ENCODE measurements around the gene RGS7. TPM values are rescaled to one million over a fixed set of nuclear protein-coding genes. Genes with fewer than 3 reads are reported as not detected.
"Not testable (repeated sequence)": the region's sequence is repeated elsewhere in the genome, so short reads cannot be mapped to it uniquely, and the experiment has no call there.

Gene RGS7
- total and polyA plus RNA-seq, 2 experiments from 2014 or later, result 0.32 to 1.7 TPM

GRCh38 chr1:240768979-240769378 is 588.0 kb downstream of the RGS7 start:
- Histone ChIP-seq H3K27ac (no peak overlapping the region), H3K9ac (no peak overlapping the region), H4K20me1 (ENCODE audit: insufficient read depth) (no peaks in the 10 kb centered on the region), H3K79me2 (ENCODE audit: insufficient read depth) (no peaks in the 10 kb centered on the region), H3F3A (ENCODE audit: insufficient read depth) (peaks cover 14% of the 10 kb centered on the region), H3K4me1 (ENCODE audit: insufficient read depth) (peaks cover 25% of the 10 kb centered on the region), H2AFZ (no peak overlapping the region), H3K9me3 (ENCODE audit: low read depth) (no peaks in the 10 kb centered on the region), H3K4me3 (no peak overlapping the region), H3K36me3 (ENCODE audit: low read depth) (no peaks in the 10 kb centered on the region), H3K4me2 (ENCODE audit: unreplicated experiment) (no peak overlapping the region), H3K9me2 (ENCODE audit: insufficient read depth) (0 out of 2 replicates have a peak, but pooled peaks cover 4% of the 10 kb centered on the region), H3K27me3 (replicated peaks; ENCODE audit: insufficient read depth) (no peaks in the 10 kb centered on the region)
- WGBS, 2 experiments (ENCODE audit: low coverage in 1 of 2, low lambda C conversion rate in 2 of 2, missing lambda C conversion rate in 2 of 2), result 81 to 89% methylated on average over 4 of the region's 4 CpGs
- TF ChIP-seq EZH2phosphoT487 (IDR thresholded peaks at IDR 0.05; ENCODE audit: insufficient read depth, low read depth), result no peak
- TF ChIP-seq EZH2 (IDR thresholded peaks at IDR 0.05; ENCODE audit: insufficient read depth, poor library complexity, severe bottlenecking), result no peak
- DNase-seq, result no peak
- in situ Hi-C loops (cut with MboI), result no loop called here

- peak; percentile 56 for DNase-seq
- H3K9me3 ChIP-seq (ENCODE audit: low read depth), result no peaks in the 10 kb centered on the region
- H3K27ac ChIP-seq, result peak overlapping the region; percentile 64
- H3K9me2 ChIP-seq (ENCODE audit: insufficient read depth), result 0 out of 2 replicates have a peak, but pooled peaks cover 4% of the 10 kb centered on the region
- no peaks in the 10 kb centered on the region for H3K27me3 ChIP-seq (replicated peaks; ENCODE audit: insufficient read depth)
- in situ Hi-C loops (cut with MboI), result no loop called here
- no peak overlapping the region for H3K9ac ChIP-seq
- peaks cover 14% of the 10 kb centered on the region for H3F3A ChIP-seq (ENCODE audit: insufficient read depth)
- TF ChIP-seq EZH2 (IDR thresholded peaks at IDR 0.05; ENCODE audit: insufficient read depth, poor library complexity, severe bottlenecking), result no peak
- no peak for TF ChIP-seq EZH2phosphoT487 (IDR thresholded peaks at IDR 0.05; ENCODE audit: insufficient read depth, low read depth)
- H4K20me1 ChIP-seq (ENCODE audit: insufficient read depth), result no peaks in the 10 kb centered on the region
- H3K4me2 ChIP-seq (ENCODE audit: unreplicated experiment), result no peak overlapping the region
- H3K4me3 ChIP-seq, result no peak overlapping the region
- H2AFZ ChIP-seq, result no peak overlapping the region
- no peaks in the 10 kb centered on the region for H3K79me2 ChIP-seq (ENCODE audit: insufficient read depth)
- H3K4me1 ChIP-seq (ENCODE audit: insufficient read depth), result peaks cover 25% of the 10 kb centered on the region
- no peaks in the 10 kb centered on the region for H3K36me3 ChIP-seq (ENCODE audit: low read depth)
Observed at GRCh38 chr1:240766831-240767230, 590.2 kb downstream of the RGS7 start.

GRCh38 chr1:240765732-240766363 is 591.2 kb downstream of the RGS7 start:
- H3K4me2 ChIP-seq (ENCODE audit: unreplicated experiment), result no peak overlapping the region

GRCh38 chr1:240763771-240764170 is 593.2 kb downstream of the RGS7 start:
- DNase-seq, result no peak
- H3K4me1 ChIP-seq (ENCODE audit: insufficient read depth), result peaks cover 25% of the 10 kb centered on the region
- H4K20me1 ChIP-seq (ENCODE audit: insufficient read depth), result no peaks in the 10 kb centered on the region
- no peaks in the 10 kb centered on the region for H3K79me2 ChIP-seq (ENCODE audit: insufficient read depth)
- in situ Hi-C loops (cut with MboI), result no loop called here
- no peaks in the 10 kb centered on the region for H3K36me3 ChIP-seq (ENCODE audit: low read depth)
- H2AFZ ChIP-seq, result no peak overlapping the region
- 87 to 92% methylated on average over 12 of the region's 12 CpGs for WGBS, 2 experiments (ENCODE audit: low coverage in 1 of 2, low lambda C conversion rate in 2 of 2, missing lambda C conversion rate in 2 of 2)
- H3K4me2 ChIP-seq (ENCODE audit: unreplicated experiment), result no peak overlapping the region
- TF ChIP-seq EZH2 (IDR thresholded peaks at IDR 0.05; ENCODE audit: insufficient read depth, poor library complexity, severe bottlenecking) (no peak), EZH2phosphoT487 (IDR thresholded peaks at IDR 0.05; ENCODE audit: insufficient read depth, low read depth) (no peak)
- no peaks in the 10 kb centered on the region for H3K27me3 ChIP-seq (replicated peaks; ENCODE audit: insufficient read depth)
- peaks cover 14% of the 10 kb centered on the region for H3F3A ChIP-seq (ENCODE audit: insufficient read depth)
- H3K9ac ChIP-seq, result no peak overlapping the region
- no peak overlapping the region for H3K27ac ChIP-seq
- no peak overlapping the region for H3K4me3 ChIP-seq
- no peaks in the 10 kb centered on the region for H3K9me3 ChIP-seq (ENCODE audit: low read depth)
- no peaks in the 10 kb centered on the region for H3K9me2 ChIP-seq (ENCODE audit: insufficient read depth)

More at GRCh38 chr1:240765732-240766363, 591.2 kb downstream of the RGS7 start:
- no peaks in the 10 kb centered on the region for H3K79me2 ChIP-seq (ENCODE audit: insufficient read depth)
- no peaks in the 10 kb centered on the region for H4K20me1 ChIP-seq (ENCODE audit: insufficient read depth)
- H3K36me3 ChIP-seq (ENCODE audit: low read depth), result no peaks in the 10 kb centered on the region
- H3K9me2 ChIP-seq (ENCODE audit: insufficient read depth), result 0 out of 2 replicates have a peak, but pooled peaks cover 4% of the 10 kb centered on the region
- peaks cover 25% of the 10 kb centered on the region for H3K4me1 ChIP-seq (ENCODE audit: insufficient read depth)
- peak overlapping the region; percentile 64 for H3K27ac ChIP-seq
- H3K9me3 ChIP-seq (ENCODE audit: low read depth), result no peaks in the 10 kb centered on the region
- no peaks in the 10 kb centered on the region for H3K27me3 ChIP-seq (replicated peaks; ENCODE audit: insufficient read depth)
- TF ChIP-seq EZH2 (IDR thresholded peaks at IDR 0.05; ENCODE audit: insufficient read depth, poor library complexity, severe bottlenecking) (no peak), EZH2phosphoT487 (IDR thresholded peaks at IDR 0.05; ENCODE audit: insufficient read depth, low read depth) (no peak)
- 0 out of 2 replicates have a peak overlapping the region, but pooled peaks have one; percentile 17 for H2AFZ ChIP-seq
- H3F3A ChIP-seq (ENCODE audit: insufficient read depth), result peaks cover 14% of the 10 kb centered on the region
- in situ Hi-C loops (cut with MboI), result no loop called here
- 50% methylated on average over 5 of the region's 5 CpGs for WGBS, 2 experiments (ENCODE audit: low coverage in 1 of 2, low lambda C conversion rate in 2 of 2, missing lambda C conversion rate in 2 of 2)
- peak; percentile 51 for DNase-seq
- no peak overlapping the region for H3K9ac ChIP-seq
- H3K4me3 ChIP-seq, result no peak overlapping the region

GRCh38 chr1:240763095-240763494 is 593.9 kb downstream of the RGS7 start:
- H3K9me2 ChIP-seq (ENCODE audit: insufficient read depth); H3K4me3 ChIP-seq; H3K9me3 ChIP-seq (ENCODE audit: low read depth); H2AFZ ChIP-seq; H3K27ac ChIP-seq; H3K79me2 ChIP-seq (ENCODE audit: insufficient read depth); H3K4me2 ChIP-seq (ENCODE audit: unreplicated experiment); in situ Hi-C loops (cut with MboI); DNase-seq; H3K36me3 ChIP-seq (ENCODE audit: low read depth); H3K9ac ChIP-seq; H3K27me3 ChIP-seq (replicated peaks; ENCODE audit: insufficient read depth); H4K20me1 ChIP-seq (ENCODE audit: insufficient read depth): not testable (repeated sequence)
- peaks cover 25% of the 10 kb centered on the region for H3K4me1 ChIP-seq (ENCODE audit: insufficient read depth)
- H3F3A ChIP-seq (ENCODE audit: insufficient read depth), result peaks cover 14% of the 10 kb centered on the region
- 86 to 92% methylated on average over 7 of the region's 7 CpGs for WGBS, 2 experiments (ENCODE audit: low coverage in 1 of 2, low lambda C conversion rate in 2 of 2, missing lambda C conversion rate in 2 of 2)

- H3K9me2 ChIP-seq (ENCODE audit: insufficient read depth); H3K4me2 ChIP-seq (ENCODE audit: unreplicated experiment); H3K9ac ChIP-seq; H3K9me3 ChIP-seq (ENCODE audit: low read depth); in situ Hi-C loops (cut with MboI); H3K36me3 ChIP-seq (ENCODE audit: low read depth); DNase-seq; H3K79me2 ChIP-seq (ENCODE audit: insufficient read depth); H2AFZ ChIP-seq; H3K27me3 ChIP-seq (replicated peaks; ENCODE audit: insufficient read depth); H3K27ac ChIP-seq; H3K4me3 ChIP-seq; H4K20me1 ChIP-seq (ENCODE audit: insufficient read depth): not testable (repeated sequence)
- WGBS, 2 experiments (ENCODE audit: low coverage in 1 of 2, low lambda C conversion rate in 2 of 2, missing lambda C conversion rate in 2 of 2), result 93 to 97% methylated on average over 5 to 42 of the region's 42 CpGs
- peaks cover 14% of the 10 kb centered on the region for H3F3A ChIP-seq (ENCODE audit: insufficient read depth)
- H3K4me1 ChIP-seq (ENCODE audit: insufficient read depth), result peaks cover 25% of the 10 kb centered on the region
Observed at GRCh38 chr1:240762471-240762987, 594.5 kb downstream of the RGS7 start.

GRCh38 chr1:240758777-240759176 is 598.2 kb downstream of the RGS7 start:
- H3K4me2 ChIP-seq (ENCODE audit: unreplicated experiment); H3K79me2 ChIP-seq (ENCODE audit: insufficient read depth); H3K36me3 ChIP-seq (ENCODE audit: low read depth); DNase-seq; H3K4me1 ChIP-seq (ENCODE audit: insufficient read depth); in situ Hi-C loops (cut with MboI); H3K27ac ChIP-seq; H3K4me3 ChIP-seq; H4K20me1 ChIP-seq (ENCODE audit: insufficient read depth); H3K27me3 ChIP-seq (replicated peaks; ENCODE audit: insufficient read depth); H2AFZ ChIP-seq; H3F3A ChIP-seq (ENCODE audit: insufficient read depth); H3K9me2 ChIP-seq (ENCODE audit: insufficient read depth); H3K9ac ChIP-seq; H3K9me3 ChIP-seq (ENCODE audit: low read depth): not testable (repeated sequence)
- 83 to 84% methylated on average over 6 of the region's 6 CpGs for WGBS, 2 experiments (ENCODE audit: low coverage in 1 of 2, low lambda C conversion rate in 2 of 2, missing lambda C conversion rate in 2 of 2)

All from GM23248 (cell line).